IMR-90 (cell line): ENCODE results near the gene OR10H1. TPM values are rescaled to one million over a fixed set of nuclear protein-coding genes. Genes with fewer than 3 reads are reported as not detected.
"Not testable (repeated sequence)": the region's sequence is repeated elsewhere in the genome, so short reads cannot be mapped to it uniquely, and the experiment has no call there.

ENCODE experiments used
- ATAC-seq: fragments of 200-7000 bp; cut with Tn5 transposase; 2 replicates; pipeline ENCODE4 v1.9.1; 2020; ENCODE audit warnings: low read depth, mild to moderate bottlenecking, moderate library complexity
- BruUV-seq: library from RNA; stranded (reverse); fragments of 400-500 nt; replicated peaks from 2 replicates; lab custom pipeline; 2021; lab: Mats Ljungman, UMichigan
- CTCF ChIA-PET: fragments of 300-600 bp; formaldehyde crosslinking; extraction: SDS; loops from one replicate; lab custom pipeline; 2021; ENCODE audit warnings: antibody characterized with exemption; lab: Yijun Ruan, JAX
- POLR2A ChIA-PET: fragments of 300-600 bp; sonication (Branson Sonifier 250); formaldehyde crosslinking; loops from one replicate; lab custom pipeline; 2022; ENCODE audit warnings: antibody characterized with exemption; ENCODE audit not compliant: unreplicated experiment; lab: Charles Lee
- DNase-seq: peaks from one replicate; pipeline ENCODE4 v3.0.0; 2013
- H2AFZ ChIP-seq: replicated peaks from 2 replicates; pipeline ENCODE3; 2013; ENCODE audit warnings: low read length, mild to moderate bottlenecking; ENCODE audit not compliant: poor library complexity
- H2AK5ac ChIP-seq: 2 replicates; pipeline ENCODE4 v1.6.1; 2013; ENCODE audit warnings: low read depth, low read length, inconsistent platforms
- H2AK9ac ChIP-seq: replicated peaks from 2 replicates; pipeline ENCODE3; 2013; ENCODE audit warnings: mild to moderate bottlenecking, low read depth, low read length, moderate library complexity; ENCODE audit not compliant: poor library complexity
- H2BK120ac ChIP-seq: 2 replicates; pipeline ENCODE4 v1.6.1; 2013; ENCODE audit warnings: low read depth, low read length, inconsistent platforms
- H2BK15ac ChIP-seq: 3 replicates; pipeline ENCODE4 v1.6.1; 2013; ENCODE audit warnings: low read depth, low read length, inconsistent platforms
- H2BK20ac ChIP-seq: 2 replicates; pipeline ENCODE4 v1.6.1; 2013; ENCODE audit warnings: low read depth, mild to moderate bottlenecking, inconsistent platforms, low read length, moderate library complexity
- H2BK5ac ChIP-seq: 2 replicates; pipeline ENCODE4 v1.6.1; 2013; ENCODE audit warnings: mild to moderate bottlenecking, low read depth, low read length, inconsistent platforms; ENCODE audit not compliant: poor library complexity, severe bottlenecking
- H3K14ac ChIP-seq: replicated peaks from 2 replicates; pipeline ENCODE4 v1.6.1; 2013; ENCODE audit warnings: low read depth, low read length, inconsistent platforms
- H3K18ac ChIP-seq: 2 replicates; pipeline ENCODE4 v1.6.1; 2013; ENCODE audit warnings: low read depth, low read length, control low read depth
- H3K23ac ChIP-seq: 2 replicates; pipeline ENCODE4 v1.6.1; 2013; ENCODE audit warnings: low read depth, low read length, inconsistent platforms
- H3K27ac ChIP-seq: 2 replicates; pipeline ENCODE4 v1.5.1; 2013; ENCODE audit warnings: mild to moderate bottlenecking, control low read depth, low read length; ENCODE audit not compliant: insufficient read depth
- H3K27me3 ChIP-seq: 2 replicates; pipeline ENCODE4 v1.6.1; 2013; ENCODE audit warnings: low read length; ENCODE audit not compliant: control insufficient read depth, insufficient read depth
- H3K36me3 ChIP-seq: 2 replicates; pipeline ENCODE4 v1.6.1; 2013; ENCODE audit warnings: low read length, mixed read lengths; ENCODE audit not compliant: control insufficient read depth, insufficient read depth
- H3K4ac ChIP-seq: 2 replicates; pipeline ENCODE4 v1.6.1; 2013; ENCODE audit warnings: low read depth, low read length, inconsistent platforms
- H3K4me1 ChIP-seq: 2 replicates; pipeline ENCODE4 v1.6.1; 2013; ENCODE audit warnings: low read length, mixed read lengths; ENCODE audit not compliant: control insufficient read depth, insufficient read depth
- H3K4me2 ChIP-seq: 2 replicates; pipeline ENCODE4 v1.6.1; 2013; ENCODE audit warnings: low read depth, mild to moderate bottlenecking, control low read depth, low read length, moderate library complexity
- H3K4me3 ChIP-seq: 2 replicates; pipeline ENCODE4 v1.5.1; 2013; ENCODE audit warnings: low read depth, mild to moderate bottlenecking, control low read depth, low read length, moderate library complexity; ENCODE audit not compliant: insufficient read depth
- H3K56ac ChIP-seq: 2 replicates; pipeline ENCODE4 v1.6.1; 2013; ENCODE audit warnings: low read length, inconsistent platforms; ENCODE audit not compliant: insufficient read depth; ENCODE audit errors: extremely low read depth
- H3K79me1 ChIP-seq, 2 experiments: 2 replicates each; pipeline ENCODE4 v1.6.1; 2013; ENCODE audit warnings: low read length in 2 of 2, inconsistent platforms in 1 of 2, low read depth in 1 of 2
- H3K9ac ChIP-seq: 2 replicates; pipeline ENCODE4 v1.6.1; 2013; ENCODE audit warnings: low read depth, low read length, control low read depth
- H3K9me1 ChIP-seq: 2 replicates; pipeline ENCODE4 v1.6.1; 2013; ENCODE audit warnings: low read length, inconsistent platforms; ENCODE audit not compliant: insufficient read depth
- H3K9me3 ChIP-seq: 2 replicates; pipeline ENCODE4 v1.6.1; 2013; ENCODE audit warnings: low read length; ENCODE audit not compliant: control insufficient read depth, insufficient read depth
- H4K20me1 ChIP-seq: 2 replicates; pipeline ENCODE4 v1.6.1; 2013; ENCODE audit warnings: low read length, inconsistent platforms; ENCODE audit not compliant: insufficient read depth
- H4K5ac ChIP-seq: 2 replicates; pipeline ENCODE4 v1.6.1; 2013; ENCODE audit warnings: mild to moderate bottlenecking, low read depth, low read length, control low read depth
- H4K8ac ChIP-seq, 2 experiments: 2 replicates each; pipeline ENCODE4 v1.6.1; 2013; ENCODE audit warnings: low read depth in 2 of 2, low read length in 2 of 2, control low read depth in 1 of 2, inconsistent platforms in 1 of 2
- H4K91ac ChIP-seq: 2 replicates; pipeline ENCODE4 v1.6.1; 2013; ENCODE audit warnings: low read depth, low read length, inconsistent platforms; ENCODE audit not compliant: insufficient read depth
- WGBS, 2 experiments: methylation state at CpG; one replicate each; pipeline versions ENCODE4 v1.1.5 to v1.1.7; 2013; ENCODE audit warnings: missing lambda C conversion rate in 2 of 2; ENCODE audit not compliant: insufficient read length in 1 of 2; ENCODE audit errors: extremely low coverage in 2 of 2; 5-methylcytosine and 5-hydroxymethylcytosine counted together
- dilution Hi-C: fragments of 300-500 bp; cut with HindIII; formaldehyde crosslinking; loops from one replicate; pipeline ENCODE4 v1.14.3; 2018; ENCODE audit warnings: low sequenced_read_pairs; ENCODE audit not compliant: unreplicated experiment
- in situ Hi-C: fragments of 300-500 bp; cut with MboI; formaldehyde crosslinking; loops from 3 replicates; pipeline ENCODE4 v1.14.3; 2019; ENCODE audit warnings: low sequenced_read_pairs, inconsistent platforms, mixed read lengths
- intact Hi-C: fragments of 100-400 bp; cut with micrococcal nuclease; formaldehyde crosslinking; loops from 2 replicates; pipeline ENCODE4 v1.10.0; 2022
- polyA plus RNA-seq, 3 experiments: library from polyadenylated mRNA; depleted of rRNA; stranded (reverse); fragments of >200 nt; gene quantifications; 2 replicates each; pipeline ENCODE4 v1.2.3, GENCODE V29; 2012; ENCODE audit warnings: low replicate concordance in 1 of 3
- total RNA-seq: library from RNA; depleted of rRNA; stranded (reverse); fragments of >200 nt; gene quantifications from 2 replicates; pipeline ENCODE4 v1.2.3, GENCODE V29; 2012

Gene OR10H1
- total and polyA plus RNA-seq, 2 of the 4 experiments (the other 2 are of a cell fraction) = not detected

- not testable (repeated sequence) for H3K14ac ChIP-seq, H3K4me2 ChIP-seq, H2BK5ac ChIP-seq
These were observed 24.4 kb upstream of the OR10H1 start for GRCh38 chr19:15839888-15840287.

More at GRCh38 chr19:15839888-15840287, 24.4 kb upstream of the OR10H1 start:
- H4K5ac ChIP-seq, H3K9me3 ChIP-seq, H4K91ac ChIP-seq, H3K9ac ChIP-seq, POLR2A ChIA-PET, CTCF ChIA-PET, BruUV-seq, H3K9me1 ChIP-seq, H3K4ac ChIP-seq, H4K8ac ChIP-seq, H2BK120ac ChIP-seq, DNase-seq, intact Hi-C loops, H3K27ac ChIP-seq, H3K36me3 ChIP-seq, dilution Hi-C loops, H2BK20ac ChIP-seq, H2AFZ ChIP-seq, H3K79me1 ChIP-seq, H3K18ac ChIP-seq, H4K20me1 ChIP-seq, H3K23ac ChIP-seq, H2AK9ac ChIP-seq, ATAC-seq, H3K4me1 ChIP-seq, H2BK15ac ChIP-seq, H2AK5ac ChIP-seq, H3K27me3 ChIP-seq, H3K4me3 ChIP-seq, H3K56ac ChIP-seq: not testable (repeated sequence)
- no CpG with 5 or more reads among the region's 4 CpGs for WGBS, 2 experiments
- in situ Hi-C loops = loop anchor here (25.0 kb wide), 1 partner anchor 347 kb away; the partner anchor contains the start of genes AP1M1 and FAM32A
